ENCODE results near the gene OR11A1. TPM values are rescaled to one million over a fixed set of nuclear protein-coding genes. Genes with fewer than 3 reads are reported as not detected.

The OR11A1 gene
- total RNA-seq, 4 donors from 2014 or later: not detected

DNA sequence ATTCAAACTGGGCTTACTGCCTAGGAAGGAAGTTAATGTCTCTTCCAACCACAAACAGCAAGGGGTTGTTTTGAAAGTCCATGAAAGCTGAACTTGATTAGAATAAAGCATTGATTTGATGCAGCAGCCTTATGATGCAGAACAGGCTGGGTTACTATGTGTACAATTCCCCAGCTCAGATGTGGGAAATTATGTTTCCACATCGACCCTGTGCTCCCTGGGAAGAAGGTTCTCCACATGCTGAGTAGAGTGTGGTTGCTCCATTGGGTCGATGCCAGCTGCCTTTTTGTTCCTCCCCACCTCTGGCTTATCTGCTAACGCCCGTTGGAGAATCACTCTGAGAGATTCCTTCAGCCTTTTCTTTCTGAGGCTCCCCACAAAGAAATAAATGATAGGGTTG is 29.7 kb upstream of the OR11A1 start:
- Histone ChIP-seq H3K27me3 (no peaks in the 10 kb centered on the region), H3K9me3 (no peaks in the 10 kb centered on the region), H3K27ac (no peak overlapping the region), H3K4me3 (no peak overlapping the region), H3K36me3 (no peaks in the 10 kb centered on the region), H3K4me1 (no peaks in the 10 kb centered on the region)
- no peak for DNase-seq
- intact Hi-C loops (cut with DNase I; ENCODE audit: low total_unique reads): no loop called here
- TF ChIP-seq, protein P1, sequence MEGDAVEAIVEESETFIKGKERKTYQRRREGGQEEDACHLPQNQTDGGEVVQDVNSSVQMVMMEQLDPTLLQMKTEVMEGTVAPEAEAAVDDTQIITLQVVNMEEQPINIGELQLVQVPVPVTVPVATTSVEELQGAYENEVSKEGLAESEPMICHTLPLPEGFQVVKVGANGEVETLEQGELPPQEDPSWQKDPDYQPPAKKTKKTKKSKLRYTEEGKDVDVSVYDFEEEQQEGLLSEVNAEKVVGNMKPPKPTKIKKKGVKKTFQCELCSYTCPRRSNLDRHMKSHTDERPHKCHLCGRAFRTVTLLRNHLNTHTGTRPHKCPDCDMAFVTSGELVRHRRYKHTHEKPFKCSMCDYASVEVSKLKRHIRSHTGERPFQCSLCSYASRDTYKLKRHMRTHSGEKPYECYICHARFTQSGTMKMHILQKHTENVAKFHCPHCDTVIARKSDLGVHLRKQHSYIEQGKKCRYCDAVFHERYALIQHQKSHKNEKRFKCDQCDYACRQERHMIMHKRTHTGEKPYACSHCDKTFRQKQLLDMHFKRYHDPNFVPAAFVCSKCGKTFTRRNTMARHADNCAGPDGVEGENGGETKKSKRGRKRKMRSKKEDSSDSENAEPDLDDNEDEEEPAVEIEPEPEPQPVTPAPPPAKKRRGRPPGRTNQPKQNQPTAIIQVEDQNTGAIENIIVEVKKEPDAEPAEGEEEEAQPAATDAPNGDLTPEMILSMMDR (IDR thresholded peaks at IDR 0.05): no peak
- TF ChIP-seq POLR2A (IDR thresholded peaks at IDR 0.05): no peak

DNA sequence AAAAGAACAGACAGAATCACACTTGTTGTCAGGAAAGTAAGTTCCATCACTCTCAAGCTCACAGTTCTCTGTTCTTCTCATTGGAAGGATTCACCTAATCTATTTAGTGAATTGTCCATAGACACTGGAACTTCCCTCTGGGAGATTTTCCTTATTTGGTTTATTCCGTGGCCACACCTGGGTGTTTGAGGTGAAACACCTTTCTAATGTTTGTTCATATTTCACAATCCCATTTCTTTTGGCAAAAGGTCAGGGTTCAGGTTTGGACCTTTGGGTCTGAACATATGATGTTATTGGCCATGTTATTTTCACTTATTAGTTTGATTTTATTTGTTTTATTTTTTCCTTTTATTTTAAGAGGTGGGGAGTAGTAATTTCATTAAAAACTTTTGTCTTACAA is 26.9 kb upstream of the OR11A1 start:
- Histone ChIP-seq H3K27me3 (no peaks in the 10 kb centered on the region), H3K27ac (no peak overlapping the region), H3K9me3 (no peaks in the 10 kb centered on the region), H3K4me1 (no peaks in the 10 kb centered on the region), H3K36me3 (no peaks in the 10 kb centered on the region), H3K4me3 (no peak overlapping the region)
- intact Hi-C loops (cut with DNase I; ENCODE audit: low total_unique reads): no loop called here
- TF ChIP-seq, protein P1 (IDR thresholded peaks at IDR 0.05): no peak
- TF ChIP-seq POLR2A (IDR thresholded peaks at IDR 0.05): no peak
- no peak for DNase-seq

- Histone ChIP-seq H3K9me3 (no peaks in the 10 kb centered on the region), H3K36me3 (no peaks in the 10 kb centered on the region), H3K4me3 (no peak overlapping the region), H3K27me3 (no peaks in the 10 kb centered on the region), H3K4me1 (no peaks in the 10 kb centered on the region), H3K27ac (no peak overlapping the region)
- intact Hi-C loops (cut with DNase I; ENCODE audit: low total_unique reads): no loop called here
- TF ChIP-seq, protein P1 (IDR thresholded peaks at IDR 0.05): no peak
- TF ChIP-seq POLR2A (IDR thresholded peaks at IDR 0.05): no peak
- no peak for DNase-seq
These were observed 26.3 kb upstream of the OR11A1 start for GRCh38 chr6:29483186-29483585.

DNA sequence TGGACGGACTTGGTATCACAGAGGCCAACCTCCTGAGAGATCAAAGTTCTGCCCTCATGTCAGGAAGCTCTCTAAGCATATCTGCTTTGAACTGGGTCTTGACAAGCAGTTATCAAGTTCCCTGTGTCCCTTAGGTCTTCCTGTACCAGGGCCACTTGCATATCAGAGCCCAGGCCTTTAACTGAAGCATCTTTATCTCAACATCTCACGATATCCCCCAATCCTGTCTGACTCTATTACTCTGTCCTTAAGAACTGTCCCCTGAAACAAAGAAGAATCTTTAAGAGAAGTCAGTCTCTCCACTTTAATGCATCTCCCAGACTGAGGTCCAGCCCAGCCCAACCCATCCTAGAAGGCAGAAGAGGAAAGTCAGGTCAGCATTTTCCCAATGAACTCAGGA is 22.7 kb upstream of the OR11A1 start:
- no peaks in the 10 kb centered on the region for H3K9me3 ChIP-seq
- H3K4me3 ChIP-seq: no peak overlapping the region
- H3K27ac ChIP-seq: no peak overlapping the region
- no peaks in the 10 kb centered on the region for H3K27me3 ChIP-seq
- no peaks in the 10 kb centered on the region for H3K4me1 ChIP-seq
- intact Hi-C loops (cut with DNase I; ENCODE audit: low total_unique reads): no loop called here
- TF ChIP-seq POLR2A (IDR thresholded peaks at IDR 0.05): no peak
- TF ChIP-seq, protein P1 (IDR thresholded peaks at IDR 0.05): no peak
- DNase-seq: no peak
- H3K36me3 ChIP-seq: no peaks in the 10 kb centered on the region

DNA sequence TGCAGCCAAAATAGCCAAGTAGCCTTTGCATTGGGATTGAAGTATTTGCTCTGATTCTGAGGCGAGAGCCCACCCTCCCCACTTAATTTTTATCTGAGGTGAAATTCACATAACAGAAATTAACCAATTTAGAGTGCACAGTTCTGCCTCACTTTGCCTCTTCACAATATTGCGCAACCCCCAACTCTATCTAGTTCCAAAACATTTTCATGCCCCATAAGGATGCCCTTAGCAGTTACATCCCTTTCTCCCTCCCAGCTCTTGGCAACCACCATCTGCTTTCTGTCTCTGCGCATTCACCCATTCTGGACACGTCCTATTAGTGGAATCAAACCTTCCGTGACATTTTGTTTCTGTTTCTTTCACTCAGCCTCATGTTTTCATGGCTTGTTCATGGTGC is 21.9 kb upstream of the OR11A1 start:
- DNase-seq: no peak
- intact Hi-C loops (cut with DNase I; ENCODE audit: low total_unique reads): no loop called here
- Histone ChIP-seq H3K36me3 (no peaks in the 10 kb centered on the region), H3K4me3 (no peak overlapping the region), H3K27ac (no peak overlapping the region), H3K4me1 (no peaks in the 10 kb centered on the region), H3K9me3 (no peaks in the 10 kb centered on the region), H3K27me3 (no peaks in the 10 kb centered on the region)
- TF ChIP-seq POLR2A (IDR thresholded peaks at IDR 0.05): no peak
- TF ChIP-seq, protein P1 (IDR thresholded peaks at IDR 0.05): no peak
